ENCODE results near the gene USB1. TPM values are rescaled to one million over a fixed set of nuclear protein-coding genes. Genes with fewer than 3 reads are reported as not detected.

USB1 gene
- total RNA-seq, 1 donor from 2014 or later: 100.0 TPM

DNA sequence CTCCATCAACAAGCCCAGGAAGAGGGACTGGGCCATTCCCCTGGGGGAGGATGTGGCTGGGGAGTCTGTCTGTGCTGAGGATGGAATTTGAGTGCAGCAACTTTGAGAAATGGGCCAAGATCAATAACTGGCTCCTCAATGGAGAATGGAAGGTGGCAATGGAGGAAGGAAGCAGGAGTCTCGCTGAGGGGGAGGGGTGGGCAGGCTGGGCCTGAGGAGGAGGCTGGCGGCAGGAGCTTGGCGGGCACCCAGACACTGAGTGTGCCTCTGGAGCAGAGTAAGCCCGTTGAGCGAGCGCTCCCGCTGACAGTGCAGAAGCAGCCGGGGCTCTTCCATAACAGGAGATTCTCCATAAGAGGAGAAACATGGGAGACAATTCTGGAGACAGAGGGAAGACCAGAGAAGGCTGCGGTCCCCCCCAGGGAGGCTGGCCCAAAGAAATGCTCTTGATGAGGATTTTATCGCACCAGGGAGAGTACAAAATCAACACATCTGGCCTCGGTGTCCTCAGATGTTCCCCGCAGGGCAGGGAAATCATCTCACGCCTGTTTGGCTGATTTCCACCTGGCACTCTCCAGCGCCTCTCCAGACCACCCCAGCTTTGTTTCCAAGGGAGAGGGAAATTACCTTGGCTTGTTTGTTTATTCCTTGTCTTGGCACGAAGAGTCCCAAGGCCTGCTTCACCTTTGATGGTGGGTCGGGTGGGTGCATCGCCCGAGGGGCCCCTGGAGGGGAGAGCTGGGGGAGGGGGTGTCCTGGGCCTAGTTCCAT lies 21.6 kb downstream of the USB1 start:
- H3K4me1 Mint-ChIP-seq (ENCODE audit: low read depth, unreplicated experiment): peaks cover 13% of the 10 kb centered on the region

DNA sequence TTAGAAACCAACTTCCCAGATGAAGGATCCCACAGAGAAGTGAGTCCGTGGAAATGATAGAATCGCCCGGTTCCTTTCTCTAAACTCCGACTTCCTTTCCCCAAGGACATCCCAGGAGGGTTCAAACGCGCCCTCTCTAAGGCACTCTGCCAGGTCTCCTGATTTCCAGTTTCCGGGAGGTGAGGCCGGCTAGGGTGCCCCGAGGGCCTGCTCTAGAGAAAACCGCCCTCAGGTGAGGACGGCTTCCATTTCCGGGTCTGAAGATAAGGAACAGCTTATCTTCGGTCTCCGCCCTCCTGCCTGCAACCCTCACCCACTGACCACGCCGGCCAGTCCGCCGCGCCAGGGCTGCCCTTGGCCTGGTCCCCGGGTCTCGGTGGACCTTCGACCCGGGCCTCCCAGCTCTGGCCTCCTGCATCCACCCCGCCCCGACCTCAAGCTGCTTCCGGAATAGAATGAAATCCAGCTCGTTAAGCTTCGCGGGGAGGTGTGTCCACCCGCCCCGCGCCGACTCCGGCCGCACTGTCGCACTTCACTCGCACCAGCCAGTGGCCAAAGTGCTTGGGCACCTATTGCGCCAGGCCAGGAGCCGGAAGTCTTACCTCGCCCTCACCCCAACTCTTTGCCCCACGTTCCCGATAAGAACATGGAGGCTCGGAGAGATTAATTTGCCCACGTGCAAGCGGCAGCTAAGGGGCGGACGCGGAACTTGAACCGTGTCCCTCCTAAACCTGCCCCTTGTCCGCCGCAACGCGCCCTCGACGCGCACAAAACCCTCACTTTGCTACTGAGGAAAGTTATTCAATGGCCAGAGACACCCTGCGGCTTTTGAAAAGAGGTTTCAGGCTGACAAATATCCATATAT lies 23.5 kb downstream of the USB1 start:
- peaks cover 22% of the 10 kb centered on the region for H3K27me3 ChIP-seq (ENCODE audit: insufficient read depth, low read length)
- no peaks in the 10 kb centered on the region for H3K36me3 ChIP-seq (ENCODE audit: insufficient read depth, low read length)
- peak overlapping the region; percentile 41 for H3K4me3 ChIP-seq (ENCODE audit: insufficient read depth, low read depth, low read length)
- H2AFZ ChIP-seq (ENCODE audit: low read depth, low read length): peak overlapping the region; percentile 56
- peak overlapping the region; percentile 76 for H3K4me3 Mint-ChIP-seq (ENCODE audit: unreplicated experiment)
- DNase-seq (ENCODE audit: low read depth): no peak
- no peak overlapping the region for H3K27ac ChIP-seq (ENCODE audit: low read depth, low read length)
- H3K4me2 ChIP-seq (ENCODE audit: low read length): peak overlapping the region; percentile 85
- H3K27ac Mint-ChIP-seq (ENCODE audit: unreplicated experiment): no peak overlapping the region
- H3K4me1 ChIP-seq (ENCODE audit: insufficient read depth, low read length): peaks cover 30% of the 10 kb centered on the region
- H3K9me3 Mint-ChIP-seq (ENCODE audit: unreplicated experiment): no peaks in the 10 kb centered on the region
- H3K36me3 Mint-ChIP-seq (ENCODE audit: low read depth, unreplicated experiment): no peaks in the 10 kb centered on the region
- peaks cover 33% of the 10 kb centered on the region for H4K20me1 ChIP-seq (ENCODE audit: insufficient read depth, low read length)
- no peaks in the 10 kb centered on the region for H3K9me3 ChIP-seq (ENCODE audit: insufficient read depth, low read depth, low read length)
- peaks cover 9% of the 10 kb centered on the region for H3K27me3 Mint-ChIP-seq (ENCODE audit: low read depth, unreplicated experiment)
- FAIRE-seq: no peak
- no peak overlapping the region for H3K9ac ChIP-seq (ENCODE audit: low read length)
- H3K79me2 ChIP-seq (ENCODE audit: insufficient read depth, low read length): no peaks in the 10 kb centered on the region
- TF ChIP-seq EZH2 (IDR thresholded peaks at IDR 0.05; ENCODE audit: insufficient read depth, low read length): peak; percentile 72
- TF ChIP-seq, protein P1, sequence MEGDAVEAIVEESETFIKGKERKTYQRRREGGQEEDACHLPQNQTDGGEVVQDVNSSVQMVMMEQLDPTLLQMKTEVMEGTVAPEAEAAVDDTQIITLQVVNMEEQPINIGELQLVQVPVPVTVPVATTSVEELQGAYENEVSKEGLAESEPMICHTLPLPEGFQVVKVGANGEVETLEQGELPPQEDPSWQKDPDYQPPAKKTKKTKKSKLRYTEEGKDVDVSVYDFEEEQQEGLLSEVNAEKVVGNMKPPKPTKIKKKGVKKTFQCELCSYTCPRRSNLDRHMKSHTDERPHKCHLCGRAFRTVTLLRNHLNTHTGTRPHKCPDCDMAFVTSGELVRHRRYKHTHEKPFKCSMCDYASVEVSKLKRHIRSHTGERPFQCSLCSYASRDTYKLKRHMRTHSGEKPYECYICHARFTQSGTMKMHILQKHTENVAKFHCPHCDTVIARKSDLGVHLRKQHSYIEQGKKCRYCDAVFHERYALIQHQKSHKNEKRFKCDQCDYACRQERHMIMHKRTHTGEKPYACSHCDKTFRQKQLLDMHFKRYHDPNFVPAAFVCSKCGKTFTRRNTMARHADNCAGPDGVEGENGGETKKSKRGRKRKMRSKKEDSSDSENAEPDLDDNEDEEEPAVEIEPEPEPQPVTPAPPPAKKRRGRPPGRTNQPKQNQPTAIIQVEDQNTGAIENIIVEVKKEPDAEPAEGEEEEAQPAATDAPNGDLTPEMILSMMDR (IDR thresholded peaks at IDR 0.05; ENCODE audit: insufficient read depth, low read depth, low read length): no peak
- H3K4me1 Mint-ChIP-seq (ENCODE audit: low read depth, unreplicated experiment): peaks cover 13% of the 10 kb centered on the region

More for the DNA sequence above, 21.6 kb downstream of the USB1 start:
- TF ChIP-seq EZH2 (IDR thresholded peaks at IDR 0.05; ENCODE audit: insufficient read depth, low read length): no peak
- TF ChIP-seq, protein P1 (IDR thresholded peaks at IDR 0.05; ENCODE audit: insufficient read depth, low read depth, low read length): no peak
- H3K4me3 ChIP-seq (ENCODE audit: insufficient read depth, low read depth, low read length): no peak overlapping the region
- peak; percentile 58 for DNase-seq (ENCODE audit: low read depth)
- no peak overlapping the region for H3K9ac ChIP-seq (ENCODE audit: low read length)
- H3K79me2 ChIP-seq (ENCODE audit: insufficient read depth, low read length): no peaks in the 10 kb centered on the region
- peaks cover 27% of the 10 kb centered on the region for H4K20me1 ChIP-seq (ENCODE audit: insufficient read depth, low read length)
- H3K4me2 ChIP-seq (ENCODE audit: low read length): peak overlapping the region; percentile 61
- Mint-ChIP-seq H3K27me3 (ENCODE audit: low read depth, unreplicated experiment) (peaks cover 6% of the 10 kb centered on the region), H3K4me3 (ENCODE audit: unreplicated experiment) (peak overlapping the region; percentile 11), H3K36me3 (ENCODE audit: low read depth, unreplicated experiment) (no peaks in the 10 kb centered on the region), H3K9me3 (ENCODE audit: unreplicated experiment) (no peaks in the 10 kb centered on the region), H3K27ac (ENCODE audit: unreplicated experiment) (peak overlapping the region; percentile 66)
- H2AFZ ChIP-seq (ENCODE audit: low read depth, low read length): no peak overlapping the region
- no peaks in the 10 kb centered on the region for H3K9me3 ChIP-seq (ENCODE audit: insufficient read depth, low read depth, low read length)
- H3K27me3 ChIP-seq (ENCODE audit: insufficient read depth, low read length): peaks cover 17% of the 10 kb centered on the region
- FAIRE-seq: no peak
- no peaks in the 10 kb centered on the region for H3K36me3 ChIP-seq (ENCODE audit: insufficient read depth, low read length)
- peaks cover 30% of the 10 kb centered on the region for H3K4me1 ChIP-seq (ENCODE audit: insufficient read depth, low read length)
- H3K27ac ChIP-seq (ENCODE audit: low read depth, low read length): no peak overlapping the region

Data from astrocyte (in vitro differentiated cells and primary cell).